Measurements from ENCODE around the gene JMJD6. TPM values are rescaled to one million over a fixed set of nuclear protein-coding genes. Genes with fewer than 3 reads are reported as not detected.

Gene JMJD6
- total and polyA plus RNA-seq, 12 donors: 23.5 to 105 (median 41.7) TPM

GRCh38 chr17:76673729-76674128 is 52.7 kb downstream of the JMJD6 start:
- intact Hi-C loops (cut with DNase I): no loop called here
- peak in 1 of 7 donors; percentile 14 for DNase-seq
- Histone ChIP-seq H3K27ac (no peak overlapping the region), H3K36me3 (replicated peaks in 1 of 2) (peaks cover 0 to 14% of the 10 kb centered on the region in 2 donors), H3K27me3 (no peaks in the 10 kb centered on the region), H3K4me1 (replicated peaks in 1 of 2) (peaks cover 14 to 19% of the 10 kb centered on the region in 2 donors), H3K9me3 (replicated peaks in 1 of 3) (no peaks in the 10 kb centered on the region), H3K4me3 (no peak overlapping the region)
- 73 to 81% (median 80%) methylated on average over 5 of the region's 5 CpGs for WGBS, 4 donors
- TF ChIP-seq POLR2A (IDR thresholded peaks at IDR 0.05): no peak
- TF ChIP-seq CTCF (IDR thresholded peaks at IDR 0.05): no peak

- Histone ChIP-seq H3K27ac (no peak overlapping the region), H3K4me3 (no peak overlapping the region), H3K9me3 (replicated peaks in 1 of 3) (no peaks in the 10 kb centered on the region), H3K27me3 (no peaks in the 10 kb centered on the region), H3K4me1 (replicated peaks in 1 of 2) (peaks cover 14 to 19% of the 10 kb centered on the region in 2 donors), H3K36me3 (replicated peaks in 1 of 2) (peaks cover 0 to 12% of the 10 kb centered on the region in 2 donors)
- 91 to 97% (median 92%) methylated on average over 3 of the region's 3 CpGs for WGBS, 4 donors
- peak in 1 of 7 donors; percentile 15 for DNase-seq
- TF ChIP-seq CTCF (IDR thresholded peaks at IDR 0.05) (no peak), POLR2A (IDR thresholded peaks at IDR 0.05) (no peak)
- intact Hi-C loops (cut with DNase I): no loop called here
Observed at GRCh38 chr17:76672892-76673291, 53.5 kb downstream of the JMJD6 start.

GRCh38 chr17:76672270-76672851 is 54.0 kb downstream of the JMJD6 start:
- Histone ChIP-seq H3K4me1 (replicated peaks in 1 of 2) (peaks cover 14 to 19% of the 10 kb centered on the region in 2 donors), H3K36me3 (replicated peaks in 1 of 2) (peaks cover 0 to 10% of the 10 kb centered on the region in 2 donors), H3K27me3 (no peaks in the 10 kb centered on the region), H3K27ac (peak overlapping the region; percentile 62 to 89 (median 84)), H3K4me3 (peak overlapping the region in 3 of 4 donors; percentile 29 to 79 (median 45)), H3K9me3 (replicated peaks in 1 of 3) (no peaks in the 10 kb centered on the region)
- intact Hi-C loops (cut with DNase I): no loop called here
- DNase-seq: no peak
- 48 to 59% (median 51%) methylated on average over 13 of the region's 13 CpGs for WGBS, 4 donors
- TF ChIP-seq POLR2A (IDR thresholded peaks at IDR 0.05) (no peak), CTCF (IDR thresholded peaks at IDR 0.05) (no peak)

GRCh38 chr17:76671912-76672262 is 54.5 kb downstream of the JMJD6 start:
- no peak for DNase-seq
- intact Hi-C loops (cut with DNase I): no loop called here
- Histone ChIP-seq H3K4me1 (replicated peaks in 1 of 2) (peaks cover 14 to 18% of the 10 kb centered on the region in 2 donors), H3K9me3 (replicated peaks in 1 of 3) (no peaks in the 10 kb centered on the region), H3K4me3 (peak overlapping the region in 3 of 4 donors; percentile 29 to 79 (median 45)), H3K36me3 (replicated peaks in 1 of 2) (peaks cover 0 to 9% of the 10 kb centered on the region in 2 donors), H3K27ac (peak overlapping the region; percentile 62 to 89 (median 84)), H3K27me3 (no peaks in the 10 kb centered on the region)
- WGBS, 4 donors: 0 to 1% (median 1%) methylated on average over 16 to 19 of the region's 19 CpGs
- TF ChIP-seq POLR2A (IDR thresholded peaks at IDR 0.05) (peak; percentile 55 to 91), CTCF (IDR thresholded peaks at IDR 0.05) (peak in 3 of 6 experiments; percentile 33 to 49 (median 39))

Measured in adrenal gland (tissue), 12 donors.